PC-3 (cell line): ENCODE data around the gene SPPL2B. TPM values are rescaled to one million over a fixed set of nuclear protein-coding genes. Genes with fewer than 3 reads are reported as not detected.

Source experiments
- ATAC-seq: fragments of 200-7000 bp; cut with Tn5 transposase; 2 replicates; pipeline ENCODE4 v1.9.1; 2020; ENCODE audit warnings: mild to moderate bottlenecking, moderate library complexity
- BruUV-seq: library from RNA; stranded (reverse); fragments of 400-500 nt; replicated peaks from 2 replicates; lab custom pipeline; 2021; lab: Mats Ljungman, UMichigan
- CTCF ChIA-PET: fragments of 300-600 bp; sonication (Branson Sonifier 250); formaldehyde crosslinking; loops from one replicate; lab custom pipeline; 2022; ENCODE audit warnings: antibody characterized with exemption; lab: Charles Lee
- POLR2A ChIA-PET: fragments of 300-600 bp; sonication (Branson Sonifier 250); formaldehyde crosslinking; loops from one replicate; lab custom pipeline; 2022; ENCODE audit warnings: antibody characterized with exemption; ENCODE audit not compliant: unreplicated experiment; lab: Charles Lee
- DNase-seq: peaks from one replicate; pipeline ENCODE4 v3.0.0-alpha.2; 2015
- H2AFZ ChIP-seq: fragments of 300-600 bp; sonication (generic); 2 replicates; pipeline ENCODE4 v1.6.0; 2016; ENCODE audit warnings: antibody characterized with exemption, low read length
- H3F3A ChIP-seq: fragments of 300-600 bp; sonication (generic); one replicate; pipeline ENCODE4 v1.6.0; 2017; ENCODE audit warnings: antibody characterized with exemption, low read length, control low read depth, mild to moderate bottlenecking; ENCODE audit not compliant: unreplicated experiment
- H3K27ac ChIP-seq: fragments of 300-600 bp; sonication (generic); 2 replicates; pipeline ENCODE4 v1.5.1; 2016; ENCODE audit warnings: mild to moderate bottlenecking, low read length
- H3K27me3 ChIP-seq: fragments of 300-600 bp; sonication (generic); 2 replicates; pipeline ENCODE4 v1.6.1; 2016; ENCODE audit warnings: low read length, mixed read lengths
- H3K36me3 ChIP-seq: fragments of 300-600 bp; sonication (generic); 2 replicates; pipeline ENCODE4 v1.6.1; 2016; ENCODE audit warnings: low read depth, mixed run types, low read length, mixed read lengths
- H3K4me1 ChIP-seq: fragments of 300-600 bp; sonication (generic); 2 replicates; pipeline ENCODE4 v1.5.1; 2016; ENCODE audit warnings: low read length; ENCODE audit not compliant: insufficient read depth
- H3K4me2 ChIP-seq: fragments of 300-600 bp; sonication (generic); 2 replicates; pipeline ENCODE4 v1.6.0; 2016; ENCODE audit warnings: low read length
- H3K4me3 ChIP-seq: fragments of 300-600 bp; sonication (generic); 2 replicates; pipeline ENCODE4 v1.5.1; 2016; ENCODE audit warnings: mild to moderate bottlenecking, low read length, mixed read lengths
- H3K79me2 ChIP-seq: fragments of 300-600 bp; sonication (generic); 2 replicates; pipeline ENCODE4 v1.6.1; 2017; ENCODE audit warnings: low read length, mixed read lengths
- H3K9ac ChIP-seq: fragments of 300-600 bp; sonication (generic); 2 replicates; pipeline ENCODE4 v1.6.0; 2016; ENCODE audit warnings: mild to moderate bottlenecking, low read length
- H3K9me2 ChIP-seq: fragments of 300-600 bp; sonication (generic); replicated peaks from 2 replicates; pipeline ENCODE4 v1.6.1; 2016; ENCODE audit warnings: mixed run types, low read length, mixed read lengths
- H3K9me3 ChIP-seq: fragments of 300-600 bp; sonication (generic); 2 replicates; pipeline ENCODE4 v1.6.1; 2016; ENCODE audit warnings: low read length, mixed read lengths
- H4K20me1 ChIP-seq: fragments of 300-600 bp; sonication (generic); 2 replicates; pipeline ENCODE4 v1.6.1; 2016; ENCODE audit warnings: low read length, mixed read lengths
- CTCF ChIP-seq: fragments of 300-600 bp; sonication (generic); conservative IDR thresholded peaks from 2 replicates; pipeline ENCODE4 v1.5.1; 2017; ENCODE audit warnings: antibody characterized with exemption, low read depth, mild to moderate bottlenecking, low read length
- EZH2 ChIP-seq: fragments of 300-600 bp; sonication (generic); IDR thresholded peaks from one replicate; pipeline ENCODE4 v1.6.1; 2017; ENCODE audit warnings: antibody characterized with exemption, mild to moderate bottlenecking, low read length; ENCODE audit not compliant: unreplicated experiment
- EZH2phosphoT487 ChIP-seq: fragments of 300-600 bp; sonication (generic); IDR thresholded peaks from 2 replicates; pipeline ENCODE4 v1.6.1; 2018; ENCODE audit warnings: mild to moderate bottlenecking, antibody characterized with exemption, low read length, borderline replicate concordance
- intact Hi-C: fragments of 100-400 bp; cut with micrococcal nuclease; formaldehyde crosslinking; loops from 2 replicates; pipeline ENCODE4 v1.9.0; 2023
- total RNA-seq: library from RNA; depleted of rRNA; stranded (reverse); fragments of >200 nt; gene quantifications from 2 replicates; pipeline ENCODE4 v1.2.3, GENCODE V29; 2014

Gene SPPL2B
- total RNA-seq, 1 experiment from 2014 or later = 28.6 TPM

- H3K27ac ChIP-seq = no peak overlapping the region
- H3K4me3 ChIP-seq = no peak overlapping the region
- ChIA-PET POLR2A (no interaction called here), CTCF (no interaction called here)
- ATAC-seq (no peak), DNase-seq (no peak)
- H3K4me1 ChIP-seq = no peaks in the 10 kb centered on the region
- no TSS peak for BruUV-seq
- H3K27me3 ChIP-seq = no peaks in the 10 kb centered on the region
- intact Hi-C loops = no loop called here
- TF ChIP-seq EZH2phosphoT487 = no peak
- TF ChIP-seq CTCF = no peak
- TF ChIP-seq EZH2 = no peak
- no peaks in the 10 kb centered on the region for H3K9me3 ChIP-seq
- no peaks in the 10 kb centered on the region for H3K79me2 ChIP-seq
- H3F3A ChIP-seq = no peaks in the 10 kb centered on the region
- no peak overlapping the region for H3K9ac ChIP-seq
- no peaks in the 10 kb centered on the region for H4K20me1 ChIP-seq
- H3K4me2 ChIP-seq = no peak overlapping the region
- no peaks in the 10 kb centered on the region for H3K9me2 ChIP-seq
- no peak overlapping the region for H2AFZ ChIP-seq
- no peaks in the 10 kb centered on the region for H3K36me3 ChIP-seq
Observed at GRCh38 chr19:2353159-2353886, 24.8 kb downstream of the SPPL2B start.

GRCh38 chr19:2353887-2354592 is 25.6 kb downstream of the SPPL2B start:
- ChIA-PET CTCF (no interaction called here), POLR2A (no interaction called here)
- intact Hi-C loops = no loop called here
- TF ChIP-seq EZH2 = no peak
- no peak for TF ChIP-seq CTCF
- no peak for TF ChIP-seq EZH2phosphoT487
- Histone ChIP-seq H2AFZ (no peak overlapping the region), H3K27me3 (peaks cover 4% of the 10 kb centered on the region; the same call in 1 of the 2 replicates), H3K4me3 (no peak overlapping the region), H4K20me1 (no peaks in the 10 kb centered on the region), H3K4me2 (no peak overlapping the region), H3K9me3 (no peaks in the 10 kb centered on the region), H3K4me1 (no peaks in the 10 kb centered on the region), H3K36me3 (no peaks in the 10 kb centered on the region), H3F3A (no peaks in the 10 kb centered on the region), H3K79me2 (no peaks in the 10 kb centered on the region), H3K27ac (no peak overlapping the region), H3K9me2 (no peaks in the 10 kb centered on the region), H3K9ac (no peak overlapping the region)
- no TSS peak for BruUV-seq
- ATAC-seq = no peak
- no peak for DNase-seq

- no peak for TF ChIP-seq EZH2
- no peak for TF ChIP-seq CTCF
- no peak for TF ChIP-seq EZH2phosphoT487
- no peak for DNase-seq
- no peak for ATAC-seq
- Histone ChIP-seq H3K9me2 (no peaks in the 10 kb centered on the region), H3K27me3 (peaks cover 7% of the 10 kb centered on the region; the same call in 1 of the 2 replicates), H3K36me3 (no peaks in the 10 kb centered on the region), H3F3A (no peaks in the 10 kb centered on the region), H4K20me1 (no peaks in the 10 kb centered on the region), H2AFZ (no peak overlapping the region), H3K4me3 (no peak overlapping the region), H3K4me2 (no peak overlapping the region), H3K9me3 (no peaks in the 10 kb centered on the region), H3K9ac (no peak overlapping the region), H3K4me1 (no peaks in the 10 kb centered on the region), H3K79me2 (no peaks in the 10 kb centered on the region), H3K27ac (no peak overlapping the region)
- ChIA-PET POLR2A (no interaction called here), CTCF (no interaction called here)
- intact Hi-C loops = no loop called here
- no TSS peak for BruUV-seq
Observed at GRCh38 chr19:2354670-2355069, 26.2 kb downstream of the SPPL2B start.
